ENCODE results near the gene CLEC6A. TPM values are rescaled to one million over a fixed set of nuclear protein-coding genes. Genes with fewer than 3 reads are reported as not detected.

The CLEC6A gene
- total and polyA plus RNA-seq, 7 donors: not detected

GRCh38 chr12:8501720-8502119 is 46.0 kb downstream of the CLEC6A start:
- DNase-seq: no peak
- intact Hi-C loops (cut with DNase I): no loop called here
- Histone ChIP-seq H3K27ac (no peak overlapping the region), H3K36me3 (ENCODE audit: insufficient read depth in 1 of 2, low read depth in 1 of 2) (no peaks in the 10 kb centered on the region), H3K27me3 (ENCODE audit: insufficient read depth in 3 of 3, low read length in 2 of 3) (no peaks in the 10 kb centered on the region), H3K4me3 (no peak overlapping the region), H3K4me1 (no peaks in the 10 kb centered on the region), H3K9me3 (no peaks in the 10 kb centered on the region)
- no peak for TF ChIP-seq CTCF (IDR thresholded peaks at IDR 0.05)
- 62 to 67% (median 65%) methylated on average over 3 of the region's 3 CpGs for WGBS, 3 donors
- no peak for ATAC-seq

- no peaks in the 10 kb centered on the region for H3K27me3 ChIP-seq (ENCODE audit: insufficient read depth in 3 of 3, low read length in 2 of 3)
- H3K36me3 ChIP-seq (ENCODE audit: insufficient read depth in 1 of 2, low read depth in 1 of 2): no peaks in the 10 kb centered on the region
- no peak overlapping the region for H3K27ac ChIP-seq
- H3K4me1 ChIP-seq: no peaks in the 10 kb centered on the region
- TF ChIP-seq CTCF (IDR thresholded peaks at IDR 0.05): no peak
- H3K9me3 ChIP-seq: no peaks in the 10 kb centered on the region
- 35 to 52% (median 40%) methylated on average over 1 of the region's 1 CpG for WGBS, 3 donors
- no peak overlapping the region for H3K4me3 ChIP-seq
- DNase-seq: no peak
- ATAC-seq: no peak
- intact Hi-C loops (cut with DNase I): no loop called here
Measured at GRCh38 chr12:8504351-8504750, 48.6 kb downstream of the CLEC6A start.

GRCh38 chr12:8507596-8507995 is 51.8 kb downstream of the CLEC6A start:
- H3K4me1 ChIP-seq: no peaks in the 10 kb centered on the region
- no peaks in the 10 kb centered on the region for H3K36me3 ChIP-seq (ENCODE audit: insufficient read depth in 1 of 2, low read depth in 1 of 2)
- intact Hi-C loops (cut with DNase I): no loop called here
- ATAC-seq (no peak), DNase-seq (no peak)
- H3K27me3 ChIP-seq (ENCODE audit: insufficient read depth in 3 of 3, low read length in 2 of 3): no peaks in the 10 kb centered on the region
- H3K4me3 ChIP-seq: no peak overlapping the region
- H3K27ac ChIP-seq: no peak overlapping the region
- TF ChIP-seq CTCF (IDR thresholded peaks at IDR 0.05): no peak
- no peaks in the 10 kb centered on the region for H3K9me3 ChIP-seq
- WGBS, 3 donors: 52 to 66% (median 58%) methylated on average over 3 of the region's 3 CpGs

- H3K4me3 ChIP-seq: no peak overlapping the region
- intact Hi-C loops (cut with DNase I): no loop called here
- 70 to 74% (median 73%) methylated on average over 3 of the region's 3 CpGs for WGBS, 3 donors
- H3K27ac ChIP-seq: no peak overlapping the region
- H3K4me1 ChIP-seq: no peaks in the 10 kb centered on the region
- ATAC-seq (no peak), DNase-seq (no peak)
- no peaks in the 10 kb centered on the region for H3K27me3 ChIP-seq (ENCODE audit: insufficient read depth in 3 of 3, low read length in 2 of 3)
- TF ChIP-seq CTCF (IDR thresholded peaks at IDR 0.05): no peak
- H3K36me3 ChIP-seq (ENCODE audit: insufficient read depth in 1 of 2, low read depth in 1 of 2): no peaks in the 10 kb centered on the region
- no peaks in the 10 kb centered on the region for H3K9me3 ChIP-seq
Measured at GRCh38 chr12:8508223-8508622, 52.5 kb downstream of the CLEC6A start.

Data from psoas muscle (tissue), 8 donors.